GM12872 (cell line): Measurements from ENCODE around the gene PNPLA8.

Experiments used
- CTCF ChIP-seq: IDR thresholded peaks from 3 replicates; pipeline ENCODE4 v1.5.1; 2011; ENCODE audit warnings: low read depth, mild to moderate bottlenecking, low read length, moderate library complexity; ENCODE audit not compliant: insufficient read depth

Gene PNPLA8

GRCh38 chr7:108453320-108453719 lies 72.6 kb downstream of the PNPLA8 start:
- TF ChIP-seq CTCF: no peak

- peak; percentile 70 for TF ChIP-seq CTCF
Measured at GRCh38 chr7:108452707-108453106, 73.2 kb downstream of the PNPLA8 start.

- no peak for TF ChIP-seq CTCF
Measured at GRCh38 chr7:108451296-108451848, 74.6 kb downstream of the PNPLA8 start.

- TF ChIP-seq CTCF: no peak
Measured at GRCh38 chr7:108450160-108450559, 75.8 kb downstream of the PNPLA8 start.

- TF ChIP-seq CTCF: no peak
Measured at GRCh38 chr7:108449521-108449920, 76.4 kb downstream of the PNPLA8 start.

- TF ChIP-seq CTCF: no peak
Measured at GRCh38 chr7:108448584-108449505, 77.1 kb downstream of the PNPLA8 start.

- TF ChIP-seq CTCF: no peak
Measured at GRCh38 chr7:108442039-108442568, 83.8 kb downstream of the PNPLA8 start.
